ENCODE data around the gene DLX2. TPM values are rescaled to one million over a fixed set of nuclear protein-coding genes. Genes with fewer than 3 reads are reported as not detected.
"Not testable (repeated sequence)": the region's sequence is repeated elsewhere in the genome, so short reads cannot be mapped to it uniquely, and the experiment has no call there.

DLX2 gene
- 1.1 TPM for polyA plus RNA-seq (2013, experiment 1 of 2; ENCODE audit: insufficient read length)
- polyA plus RNA-seq (2013, experiment 2 of 2; ENCODE audit: insufficient read length): 1.3 TPM

DNA sequence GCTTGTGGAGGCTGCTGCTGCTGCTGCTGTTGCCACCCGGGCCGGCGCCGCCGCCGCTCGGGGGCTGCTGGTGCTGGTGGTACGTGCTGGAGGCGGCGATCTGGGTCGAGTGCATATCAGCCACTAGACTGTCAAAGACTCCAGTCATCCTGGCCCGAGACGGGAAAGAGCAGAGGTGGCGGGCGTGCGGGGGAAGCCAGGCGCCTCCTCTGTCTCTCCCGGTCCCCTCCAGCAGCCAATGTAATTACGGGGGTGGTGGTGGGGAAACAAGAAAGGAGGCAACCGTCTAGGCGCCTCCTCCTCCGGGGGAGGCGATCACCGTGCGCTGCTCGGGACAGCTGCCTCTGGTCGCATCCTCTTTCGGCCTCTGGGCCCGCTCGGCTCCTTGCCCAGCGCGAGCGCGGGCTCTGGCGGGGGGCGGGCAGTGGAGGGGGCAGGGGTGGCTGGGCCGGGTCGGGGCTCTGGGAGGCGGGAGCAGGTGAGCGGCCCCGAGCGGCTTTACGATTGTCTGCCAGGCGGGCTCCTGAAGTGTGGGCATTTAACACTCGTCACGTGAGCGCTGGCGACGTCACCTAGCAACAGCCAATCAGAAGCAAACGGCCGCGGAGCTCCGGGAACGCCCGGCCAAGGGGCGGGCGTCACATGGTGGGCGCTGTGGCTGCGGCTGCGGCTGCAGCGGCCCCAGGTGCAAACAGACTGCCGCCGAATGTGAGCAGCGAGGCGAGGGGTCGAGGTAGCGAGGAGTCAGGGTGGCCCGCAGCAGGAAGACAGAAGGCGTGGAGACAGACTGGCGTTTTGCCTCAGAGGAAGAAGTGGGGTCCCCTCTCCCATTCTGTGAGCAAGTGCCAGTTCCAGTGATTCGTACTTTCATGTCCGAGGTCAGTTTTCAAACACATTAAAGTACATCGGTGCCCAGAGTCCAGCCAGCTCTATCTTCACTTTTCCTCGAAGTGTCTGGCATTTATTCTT is at the start of gene DLX2:
DLX2 (minus strand) TSS at position 510 of the 969 bp plus-strand sequence; CDS start at position 148, 362 bp downstream.
- peak; percentile 85 for DNase-seq

DNA sequence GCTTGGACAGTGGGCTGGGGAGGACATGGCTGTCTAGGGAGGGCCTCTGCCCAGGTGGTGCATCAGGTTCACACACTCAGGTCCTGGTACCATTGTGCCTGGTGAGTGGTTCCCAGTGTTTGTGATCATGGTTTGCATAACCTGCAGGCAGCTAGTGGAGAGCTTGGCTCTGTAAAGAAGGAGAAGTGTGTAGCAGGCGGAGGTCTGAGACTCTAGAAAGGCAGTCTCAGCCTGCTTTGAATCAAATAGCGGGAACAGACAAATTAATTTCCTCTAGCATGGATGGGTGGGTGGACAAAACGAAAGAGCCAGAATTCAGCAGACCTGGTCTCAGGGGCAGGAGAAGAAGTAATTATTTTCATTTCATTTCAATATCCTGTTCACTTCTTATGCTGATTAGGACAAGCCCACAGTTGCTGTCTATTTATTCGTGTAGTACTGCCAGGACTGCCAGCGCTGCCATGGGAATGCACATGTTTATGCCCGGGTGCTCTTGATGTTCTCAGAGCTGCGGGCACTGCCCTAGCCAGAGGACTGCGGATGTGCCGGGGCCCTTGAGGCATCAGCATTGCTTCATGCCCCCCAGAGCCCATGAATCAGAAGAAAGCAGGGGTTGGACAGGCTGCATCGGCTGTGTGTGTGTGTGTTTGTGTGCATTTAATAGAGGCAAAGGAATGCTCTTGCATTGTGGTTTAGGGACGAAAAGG is 45.4 kb upstream of the DLX2 start:
- DNase-seq: peak; percentile 39

DNA sequence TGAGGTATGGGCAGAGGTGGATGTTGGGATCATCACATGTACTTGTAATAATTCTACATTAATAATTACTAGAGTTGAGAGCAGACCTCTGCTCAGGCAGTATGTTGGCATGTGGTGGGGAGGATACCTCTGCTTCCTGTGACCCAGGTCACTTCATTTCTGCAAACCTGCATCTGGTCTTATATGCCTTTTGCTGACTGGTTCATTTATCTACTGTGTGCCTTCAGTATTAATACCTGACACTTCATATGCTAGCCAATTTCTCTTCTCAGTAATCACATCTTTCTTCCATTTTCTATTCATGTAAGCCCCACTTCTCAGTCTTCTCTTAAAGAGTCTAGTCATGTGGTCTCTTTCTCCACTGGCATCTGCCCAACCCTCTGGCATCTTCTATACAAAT is 41.1 kb upstream of the DLX2 start:
- DNase-seq: no peak

DNA sequence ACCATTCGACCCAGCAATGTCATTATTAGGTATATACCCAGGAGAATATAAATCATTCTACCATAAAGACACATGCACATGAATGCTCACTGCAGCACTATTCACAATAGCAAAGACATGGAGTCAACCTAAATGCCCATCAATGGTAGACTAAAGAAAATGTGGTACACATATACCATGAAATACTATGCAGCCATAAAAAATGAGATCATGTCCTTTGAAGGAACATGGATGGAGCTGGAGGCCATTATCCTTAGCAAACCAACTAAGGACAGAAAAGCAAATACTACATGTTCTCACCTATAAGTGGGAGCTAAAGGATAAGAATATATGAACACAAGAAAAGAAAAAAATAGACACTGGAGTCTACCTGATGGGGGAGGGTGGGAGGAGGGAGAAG is 36.0 kb upstream of the DLX2 start:
- DNase-seq: not testable (repeated sequence)

DNA sequence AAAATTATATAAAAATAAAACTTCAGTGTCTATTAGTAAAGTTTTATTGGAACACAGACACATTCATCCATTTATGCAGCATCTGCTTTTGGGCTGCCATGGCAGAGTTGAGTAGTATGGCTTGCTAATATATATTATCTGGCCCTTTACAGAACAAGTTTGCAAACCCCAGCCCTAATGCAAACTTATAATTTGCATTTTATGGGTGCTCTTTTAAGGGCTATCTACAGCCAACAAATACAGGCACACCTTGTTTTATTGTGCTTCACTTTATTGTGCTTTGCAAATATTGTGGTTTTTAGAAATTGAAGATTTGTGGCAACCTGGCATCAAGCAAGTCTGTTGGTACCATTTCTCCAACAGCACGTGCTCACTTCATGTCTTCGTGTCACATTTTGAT is 35.2 kb upstream of the DLX2 start:
- no peak for DNase-seq

DNA sequence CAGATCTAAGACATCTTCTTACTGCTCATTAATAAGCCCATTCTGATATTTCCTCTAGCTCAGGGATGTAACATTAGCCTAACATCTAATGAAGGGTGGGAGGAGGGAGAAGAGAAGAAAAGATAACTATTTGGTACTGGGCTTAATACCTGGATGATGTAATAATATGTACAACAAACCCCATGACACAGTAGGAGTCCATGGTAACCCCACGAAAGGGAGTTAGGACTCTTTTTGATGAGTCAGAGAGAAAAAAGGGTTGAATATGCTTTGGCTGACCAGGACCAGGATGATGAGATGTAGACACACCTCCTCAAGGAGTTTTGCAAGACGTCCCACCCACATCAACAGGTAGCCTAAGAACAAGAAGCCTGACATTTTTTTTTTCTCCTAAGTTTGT is 34.4 kb upstream of the DLX2 start:
- DNase-seq: no peak

DNA sequence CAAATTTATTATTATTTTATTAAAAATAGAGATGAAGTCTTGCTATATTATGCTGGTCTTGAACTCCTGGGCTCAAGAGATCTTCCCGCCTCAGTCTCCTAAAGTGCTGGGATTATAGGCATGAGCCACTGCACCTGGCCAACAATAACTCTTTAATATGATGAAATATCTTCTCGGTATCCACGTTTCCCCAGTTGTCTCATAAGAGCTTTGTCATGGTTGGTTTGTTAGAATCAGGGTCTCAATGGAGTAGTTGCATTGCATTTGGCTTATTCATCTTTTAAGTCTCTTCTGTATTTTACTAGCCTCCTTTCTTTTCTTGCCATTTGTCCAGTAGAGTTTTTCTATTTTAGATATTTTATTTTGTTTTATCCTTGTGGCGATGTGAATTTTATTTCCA is 32.7 kb upstream of the DLX2 start:
- no peak for DNase-seq

DNA sequence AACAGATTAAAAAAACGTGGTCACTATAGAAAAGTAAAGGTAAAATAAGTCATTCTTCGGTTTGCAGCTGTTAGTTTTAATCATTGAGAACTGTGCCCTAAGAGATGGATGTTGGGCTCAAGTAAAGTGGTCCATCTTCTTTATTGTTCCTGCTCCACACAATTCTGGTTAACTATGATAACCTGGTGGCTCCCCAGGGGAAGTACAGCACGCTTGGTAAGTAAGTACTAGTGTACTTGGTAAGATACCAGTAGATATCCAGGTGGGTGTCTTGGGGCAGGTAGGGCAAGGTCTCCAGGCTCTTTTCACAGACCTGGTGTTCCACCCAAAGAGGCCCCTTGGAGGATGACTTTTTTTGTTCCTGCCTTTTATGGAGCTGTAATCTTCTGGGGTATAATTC is 31.6 kb upstream of the DLX2 start:
- DNase-seq: no peak

DNA sequence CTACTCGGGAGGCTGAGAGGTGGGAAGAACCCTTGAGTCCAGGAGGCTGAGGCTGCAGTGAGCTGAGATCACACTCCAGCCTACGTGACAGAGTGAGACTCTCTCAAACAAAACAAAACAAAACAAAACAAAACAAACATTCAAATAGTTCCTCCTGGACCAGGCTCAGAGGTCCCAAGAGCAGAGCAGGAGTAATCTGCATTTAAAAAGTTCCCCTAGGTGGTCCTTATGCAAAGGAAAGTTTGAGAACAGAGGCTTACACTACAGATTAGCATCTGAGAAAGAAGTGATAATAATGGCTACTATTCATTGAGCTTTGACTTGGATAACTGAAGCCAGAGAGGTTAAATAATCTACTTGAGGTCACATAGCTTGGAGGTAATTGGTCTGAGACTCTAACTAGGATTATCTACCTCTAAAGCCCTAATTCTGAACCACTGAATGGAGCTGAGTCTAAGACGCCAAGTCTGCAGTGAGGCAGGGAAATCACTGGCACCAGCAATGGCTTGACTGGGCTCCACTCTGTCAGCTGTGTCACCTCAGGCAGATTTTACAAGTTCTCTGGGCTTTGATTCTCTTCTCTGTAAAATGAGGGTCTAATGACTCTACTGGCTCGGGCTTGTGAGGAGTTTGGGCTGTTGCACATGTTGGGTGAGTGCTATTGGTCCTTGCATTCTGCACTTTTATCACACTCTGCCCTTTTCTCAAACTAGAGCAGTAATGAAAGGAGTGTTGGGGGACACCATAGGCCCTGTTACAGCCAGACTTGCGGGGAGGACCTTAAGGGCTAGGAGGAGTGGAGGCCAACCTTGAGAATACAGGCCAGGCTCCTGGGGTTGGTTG is 29.2 kb upstream of the DLX2 start:
- DNase-seq: no peak

DNA sequence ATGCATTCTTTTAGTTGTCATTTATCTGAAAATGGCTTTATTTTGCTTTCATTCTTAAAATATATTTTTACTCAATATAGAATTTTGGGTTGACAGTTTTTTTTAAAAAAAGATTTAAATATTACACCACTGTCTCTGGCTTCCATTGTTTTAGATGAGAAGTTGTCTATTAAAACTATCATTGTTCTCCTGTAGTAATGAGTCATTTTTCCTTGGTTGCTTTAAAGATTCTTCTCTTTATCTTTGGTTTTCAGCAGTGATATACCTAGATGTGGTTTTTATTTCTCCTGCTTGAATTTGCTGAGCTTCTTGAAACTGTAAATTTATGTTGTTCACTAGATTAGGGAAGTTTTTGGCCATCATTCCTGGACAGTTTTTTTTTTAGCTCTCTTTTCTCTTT is 26.7 kb upstream of the DLX2 start:
- no peak for DNase-seq

DNA sequence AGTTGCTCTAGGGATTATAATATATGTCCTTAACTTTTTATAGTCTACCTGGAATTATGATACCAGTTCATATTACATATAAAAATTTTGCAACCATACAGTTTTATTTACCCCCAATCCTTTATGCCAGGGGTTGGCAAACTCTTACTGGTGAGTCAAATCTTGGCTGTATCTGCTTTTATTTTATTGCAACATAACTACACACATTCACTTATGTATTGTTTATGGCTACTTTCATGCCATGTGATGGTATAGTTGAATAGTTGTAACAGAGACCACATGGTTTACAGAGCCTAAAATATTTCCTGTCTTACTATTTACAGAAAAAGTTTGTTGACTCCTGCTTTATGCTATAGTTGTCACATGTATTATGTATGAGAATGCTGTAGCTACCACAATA is 25.8 kb upstream of the DLX2 start:
- DNase-seq: no peak

DNA sequence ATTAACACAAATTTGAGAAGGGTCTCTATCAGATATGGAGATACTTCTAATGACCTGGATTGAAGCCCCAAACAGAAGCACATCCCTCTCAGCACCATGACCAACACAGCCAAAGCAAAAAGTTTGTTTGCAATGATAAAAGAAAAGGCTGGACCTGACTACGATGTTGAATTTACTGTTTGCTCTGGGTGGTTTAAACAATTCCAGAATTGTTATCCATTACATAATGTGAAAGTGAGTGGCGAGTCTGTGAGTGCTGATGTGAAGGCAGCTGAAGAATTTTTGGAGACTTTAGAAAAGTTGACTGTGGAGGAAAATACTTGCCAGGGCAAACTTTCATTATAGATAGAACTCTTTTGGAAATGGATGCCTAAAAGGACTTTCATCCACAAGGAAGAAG is 17.4 kb upstream of the DLX2 start:
- DNase-seq: no peak

DNA sequence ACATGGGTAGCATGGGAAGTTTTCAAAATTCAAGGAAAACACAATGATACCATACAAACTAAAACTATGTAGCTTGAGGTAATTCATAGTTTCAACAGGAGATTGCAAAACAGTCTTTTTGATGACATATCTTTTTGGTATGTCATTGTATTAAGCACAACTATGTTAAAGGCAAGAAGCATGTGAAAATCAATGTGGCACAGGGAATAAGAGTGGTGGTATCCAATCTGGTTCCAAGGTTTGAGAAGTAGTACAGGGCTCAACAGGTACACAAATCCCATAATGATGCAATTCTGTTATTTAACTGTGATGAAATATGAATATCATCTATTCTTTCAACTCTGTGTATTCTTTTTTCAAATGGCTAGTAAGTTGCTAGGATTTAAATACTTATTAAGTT is 16.4 kb upstream of the DLX2 start:
- DNase-seq: peak; percentile 77

DNA sequence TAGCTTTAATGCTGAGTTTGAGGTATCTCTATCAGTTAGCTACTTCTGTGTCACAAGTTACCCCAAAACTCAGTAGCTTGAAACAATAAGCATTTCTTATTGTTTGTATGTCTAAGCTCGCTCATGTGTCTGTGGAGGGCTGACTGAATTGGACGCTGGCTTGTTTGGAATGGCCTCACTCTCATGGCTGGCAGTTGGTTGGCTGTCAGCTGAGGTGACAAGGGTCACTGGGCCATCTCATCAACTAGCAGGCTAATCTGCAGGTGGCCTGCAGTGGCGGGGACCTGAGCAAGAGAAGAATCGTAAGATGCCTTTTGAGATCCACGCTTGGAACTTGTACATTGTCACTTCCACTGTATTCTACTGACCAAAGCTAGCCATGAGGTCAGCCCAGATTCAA is 13.4 kb upstream of the DLX2 start:
- no peak for DNase-seq

DNA sequence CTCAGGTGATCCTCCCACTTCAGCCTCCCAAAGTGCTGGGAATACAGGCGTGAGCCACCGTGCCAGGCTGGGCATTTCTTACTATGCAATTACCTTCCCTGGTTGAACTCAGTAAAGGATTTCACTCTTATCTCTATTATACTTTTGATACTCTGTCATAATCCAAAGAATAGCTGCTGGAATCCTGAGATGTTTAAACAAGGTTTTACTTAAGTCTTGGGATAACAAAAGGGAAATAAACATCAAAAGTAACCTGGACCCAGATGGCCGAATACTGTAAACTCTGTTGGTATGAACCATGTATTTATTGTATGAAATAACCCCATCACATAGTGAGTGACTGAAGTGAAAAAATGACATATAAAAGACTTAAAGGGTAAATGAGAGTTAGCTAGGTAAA is 11.9 kb upstream of the DLX2 start:
- no peak for DNase-seq

DNA sequence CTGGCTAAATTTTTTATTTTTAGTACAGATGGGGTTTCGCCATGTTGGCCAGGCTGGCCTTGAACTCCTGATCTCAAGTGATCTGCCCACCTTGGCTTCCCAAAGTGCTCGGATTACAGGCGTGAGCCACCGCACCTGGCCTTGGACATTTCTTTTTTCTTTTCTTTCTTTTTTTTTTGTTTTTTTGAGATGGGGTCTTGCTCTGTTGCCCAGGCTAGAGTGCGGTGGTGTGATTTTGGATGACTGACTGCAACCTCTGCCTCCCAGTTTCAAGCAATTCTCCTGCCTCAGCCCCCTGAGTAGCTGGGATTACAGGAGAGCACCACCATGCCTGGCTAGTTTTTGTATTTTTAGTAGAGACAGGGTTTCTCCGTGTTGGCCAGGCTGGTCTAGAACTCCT is 11.5 kb upstream of the DLX2 start:
- DNase-seq: not testable (repeated sequence)

DNA sequence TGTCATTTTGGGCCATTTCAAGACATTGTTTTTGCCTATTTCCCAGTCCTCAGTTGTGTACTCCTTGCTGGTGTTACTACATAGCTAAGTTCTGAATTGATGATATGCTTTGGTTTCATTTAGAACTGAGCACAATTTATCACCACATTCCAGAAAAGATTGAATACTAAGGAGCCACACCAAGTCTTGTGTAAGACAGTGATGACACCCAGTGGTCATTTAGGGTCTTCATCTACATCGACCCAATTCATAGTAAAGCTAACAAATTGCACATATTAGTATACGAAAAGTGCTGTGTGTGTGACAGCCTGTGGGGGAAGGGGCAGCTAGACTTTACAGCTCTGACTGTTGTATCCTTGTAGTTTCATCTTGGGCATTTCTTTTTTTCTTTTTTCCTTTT is 10.9 kb upstream of the DLX2 start:
- DNase-seq: peak; percentile 77

DNA sequence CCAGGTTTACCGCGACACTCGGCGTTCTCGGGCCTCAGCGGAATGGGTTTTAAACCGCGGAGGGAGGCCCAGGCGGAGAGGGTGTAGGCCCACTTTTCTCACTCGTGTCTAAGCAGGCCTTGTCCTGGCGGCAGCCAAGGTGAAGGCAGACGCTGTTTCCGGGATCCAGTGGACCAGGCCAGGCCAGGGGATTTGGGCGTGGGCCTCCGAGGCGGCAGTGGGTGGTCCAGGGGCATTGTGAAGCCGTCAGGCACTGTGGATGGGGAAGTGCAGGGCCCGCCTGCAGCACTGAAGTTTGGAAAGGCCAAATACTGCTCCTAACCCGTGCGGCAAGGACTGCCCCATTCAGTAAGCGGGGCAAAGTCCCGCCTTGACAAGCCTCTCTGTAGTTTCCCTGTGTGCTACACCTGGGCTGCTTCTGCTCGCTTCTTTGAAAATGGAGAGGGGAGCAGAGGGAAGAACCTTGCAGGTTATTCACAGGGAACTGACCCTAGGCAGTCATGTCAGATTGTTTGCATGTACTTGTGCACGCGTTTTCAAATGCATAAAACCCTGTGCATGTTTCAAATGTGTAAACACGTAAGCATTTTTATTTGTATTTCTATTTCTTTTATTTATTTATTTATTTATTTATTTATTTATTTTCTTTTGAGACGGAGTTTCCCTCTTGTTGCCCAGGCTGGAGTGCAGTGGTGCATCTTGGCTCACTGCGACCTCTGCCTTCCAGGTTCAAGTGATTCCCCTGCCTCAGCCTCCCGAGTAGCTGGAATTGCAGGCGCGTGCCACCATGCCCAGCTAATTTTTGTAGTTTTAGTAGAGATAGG is 7.5 kb upstream of the DLX2 start:
- no peak for DNase-seq

DNA sequence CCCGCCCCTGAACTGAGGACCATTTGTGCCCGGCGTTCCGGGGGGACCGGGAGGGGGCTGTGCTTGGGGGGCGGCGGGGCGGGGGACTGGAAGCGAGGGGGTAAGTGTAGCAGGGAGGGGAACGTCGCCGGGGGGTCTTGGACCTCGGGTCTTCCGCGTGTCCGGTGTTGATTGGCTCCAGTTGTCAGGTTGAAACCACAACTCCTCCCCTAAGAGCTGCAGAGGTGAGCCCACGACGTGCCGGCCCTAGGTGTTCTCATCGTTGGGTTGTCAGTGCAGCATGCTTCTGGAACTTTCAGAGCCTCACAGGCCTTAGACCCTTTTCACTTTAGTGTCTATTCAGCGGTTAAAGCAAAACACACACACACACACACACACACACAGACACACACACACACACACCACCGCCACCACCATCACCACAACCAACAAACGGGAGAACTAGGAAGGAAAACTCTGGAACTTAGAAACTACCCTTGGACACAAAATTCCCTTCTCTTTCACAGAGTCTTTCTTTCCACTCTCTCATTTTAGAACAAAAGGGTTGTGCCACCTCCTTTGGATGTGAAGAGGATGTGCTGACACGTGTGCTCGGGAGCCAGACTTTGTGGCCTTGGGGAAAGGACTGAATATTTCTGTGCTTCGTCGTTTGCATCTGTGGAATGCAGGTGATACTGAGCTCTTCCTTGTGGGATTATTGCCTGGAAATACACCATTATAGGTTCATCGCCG is 6.7 kb upstream of the DLX2 start:
- no peak for DNase-seq

DNA sequence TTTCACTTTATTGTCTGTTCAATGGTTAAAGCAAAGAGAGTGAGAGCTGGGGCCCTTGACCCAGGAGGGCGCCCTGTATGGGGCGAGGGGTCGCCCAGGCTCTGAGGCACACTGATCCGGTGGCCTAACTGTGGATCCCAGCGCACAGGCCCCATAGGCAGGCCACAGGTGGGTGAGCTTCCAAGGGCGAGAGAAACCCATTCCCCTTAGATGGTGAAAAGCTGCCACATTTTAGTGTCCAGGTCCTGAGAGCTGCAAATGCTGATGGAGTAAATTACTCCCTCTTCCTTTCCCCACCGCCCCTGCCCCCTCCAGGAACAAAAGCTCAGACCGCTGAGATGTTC is 5.9 kb upstream of the DLX2 start:
- no peak for DNase-seq

Measured in fibroblast of skin of scalp (primary cell).